ENCODE results near the gene CAPN7.

The CAPN7 gene

DNA sequence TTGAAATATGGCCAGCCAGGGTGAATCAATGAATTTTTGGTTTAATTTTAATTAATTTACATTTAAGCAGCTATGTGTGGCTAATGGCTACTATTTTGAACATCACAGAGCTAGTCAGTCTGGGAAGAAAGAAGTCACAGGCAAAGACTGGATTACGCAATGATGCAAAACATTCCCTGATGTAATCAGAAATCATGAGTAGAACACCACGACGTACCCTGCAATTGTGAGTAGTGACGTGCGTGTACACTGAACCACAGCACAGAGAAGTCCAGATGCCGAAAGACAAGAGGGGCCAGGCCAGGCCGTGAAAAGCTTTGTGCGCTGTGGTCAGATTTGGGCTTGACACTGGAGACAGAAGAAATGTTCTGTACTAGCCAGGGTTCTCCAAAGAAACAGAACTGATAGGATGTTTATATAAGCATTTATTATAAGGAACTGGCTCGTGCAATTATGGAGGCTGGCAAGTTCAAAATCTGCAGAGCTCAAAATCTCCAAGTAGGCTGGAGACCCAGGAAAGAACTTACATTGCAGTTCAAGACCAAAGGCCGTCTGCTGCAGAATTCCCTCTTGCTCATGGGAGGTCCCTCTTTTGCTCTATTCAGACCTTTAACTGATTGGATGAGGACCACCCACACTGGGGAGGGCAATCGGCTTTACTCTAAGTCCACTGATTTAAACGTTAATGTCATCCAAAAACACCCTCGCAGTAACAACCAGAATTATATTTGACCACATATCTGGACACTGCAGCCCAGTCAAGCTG, 81.7 kb downstream of the CAPN7 start:
- Histone ChIP-seq H3K4me1 (ENCODE audit: control insufficient read depth, insufficient read depth, low read length) (peaks cover 8% of the 10 kb centered on the region), H3K9ac (ENCODE audit: low read length in 2 of 2) (peak overlapping the region in 1 of 2 donors; percentile 42), H3K4me3 (ENCODE audit: low read length in 2 of 2) (no peak overlapping the region), H3K9me3 (ENCODE audit: control insufficient read depth in 2 of 2, low read length in 2 of 2) (no peaks in the 10 kb centered on the region), H3K27me3 (ENCODE audit: control insufficient read depth in 1 of 2, insufficient read depth in 2 of 2, low read length in 2 of 2) (no peaks in the 10 kb centered on the region), H3K36me3 (ENCODE audit: control insufficient read depth in 2 of 2, insufficient read depth in 2 of 2, low read length in 2 of 2) (no peaks in the 10 kb centered on the region), H3K27ac (ENCODE audit: low read length) (peak overlapping the region; percentile 3)

DNA sequence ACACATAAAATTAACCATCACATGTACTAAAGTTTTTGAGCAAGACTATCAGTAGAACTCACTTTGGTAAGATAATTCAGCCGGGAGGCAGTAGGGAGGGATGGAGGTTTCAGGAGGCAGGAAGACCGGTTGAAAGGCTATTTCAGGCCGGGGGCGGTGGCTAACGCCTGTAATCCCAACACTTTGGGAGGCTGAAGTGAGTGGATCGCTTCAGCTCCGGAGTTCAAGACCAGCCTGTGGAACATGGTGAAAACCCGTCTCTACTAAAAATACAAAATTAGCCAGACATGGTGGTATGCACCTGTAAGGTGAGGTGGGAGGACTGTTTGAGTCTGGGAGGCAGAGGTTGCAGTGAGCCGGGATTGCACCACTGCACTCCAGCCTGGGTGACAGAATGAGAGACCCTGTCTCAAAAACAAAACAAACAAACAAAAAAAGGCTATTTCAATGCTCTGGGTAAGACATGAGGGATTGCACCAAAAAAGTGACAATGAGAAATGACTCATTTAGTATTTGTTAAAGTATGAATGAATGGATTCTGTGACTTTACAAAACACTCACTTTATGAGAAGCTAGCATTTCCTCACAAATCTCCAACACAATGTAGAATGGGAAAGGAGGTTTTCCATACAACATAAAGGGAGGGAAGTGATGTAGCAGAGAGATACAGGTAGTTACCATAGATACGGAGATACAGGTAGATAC, 82.4 kb downstream of the CAPN7 start:
- no peaks in the 10 kb centered on the region for H3K36me3 ChIP-seq (ENCODE audit: control insufficient read depth in 2 of 2, insufficient read depth in 2 of 2, low read length in 2 of 2)
- peaks cover 12% of the 10 kb centered on the region for H3K4me1 ChIP-seq (ENCODE audit: control insufficient read depth, insufficient read depth, low read length)
- H3K27ac ChIP-seq (ENCODE audit: low read length) = no peak overlapping the region

DNA sequence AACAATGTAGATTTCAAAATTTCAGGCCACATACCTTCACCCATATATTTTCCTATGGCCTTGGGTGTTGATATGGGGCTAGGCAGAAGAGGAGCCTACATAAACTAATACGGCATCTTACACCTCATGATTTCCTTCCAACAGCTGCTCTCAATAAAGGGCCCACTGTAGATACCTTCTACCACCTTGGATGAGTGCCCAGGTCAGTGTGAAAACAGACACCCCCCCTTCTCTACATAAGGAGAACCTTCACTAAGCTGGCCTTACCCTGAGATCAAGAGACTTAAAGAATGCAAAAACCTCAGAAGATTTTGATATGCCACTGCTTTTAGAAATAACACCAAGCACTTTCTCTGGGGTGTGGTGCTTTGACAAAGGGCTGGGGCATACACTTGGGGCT, 83.6 kb downstream of the CAPN7 start:
- no peaks in the 10 kb centered on the region for H3K36me3 ChIP-seq (ENCODE audit: control insufficient read depth in 2 of 2, insufficient read depth in 2 of 2, low read length in 2 of 2)
- no peak overlapping the region for H3K27ac ChIP-seq (ENCODE audit: low read length)

More for the DNA sequence above, 82.4 kb downstream of the CAPN7 start:
- no peak overlapping the region for H3K4me3 ChIP-seq (ENCODE audit: low read length in 2 of 2)
- H3K9ac ChIP-seq (ENCODE audit: low read length in 2 of 2) = no peak overlapping the region
- H3K27me3 ChIP-seq (ENCODE audit: control insufficient read depth in 1 of 2, insufficient read depth in 2 of 2, low read length in 2 of 2) = no peaks in the 10 kb centered on the region
- H3K9me3 ChIP-seq (ENCODE audit: control insufficient read depth in 2 of 2, low read length in 2 of 2) = no peaks in the 10 kb centered on the region

DNA sequence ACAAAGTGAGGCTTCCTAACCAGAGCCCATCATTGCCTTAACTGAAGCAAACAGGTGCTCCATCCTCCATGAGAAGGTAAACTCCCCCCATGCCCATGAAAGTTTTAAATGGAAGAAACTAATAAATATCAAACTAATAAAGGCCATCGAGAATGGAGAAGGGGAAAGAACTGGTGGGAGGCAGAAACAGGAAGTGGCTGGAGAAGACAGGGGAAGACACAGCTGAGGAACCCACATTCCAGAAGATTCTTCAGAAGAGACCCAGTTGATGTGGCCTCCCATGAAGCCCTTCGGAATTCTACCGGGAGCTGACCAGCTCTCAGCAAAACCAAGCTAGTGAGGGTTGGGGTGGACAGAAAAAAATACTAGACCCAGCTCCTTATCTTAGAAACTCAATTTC, 84.7 kb downstream of the CAPN7 start:
- no peak overlapping the region for H3K9ac ChIP-seq (ENCODE audit: low read length in 2 of 2)
- no peaks in the 10 kb centered on the region for H3K9me3 ChIP-seq (ENCODE audit: control insufficient read depth in 2 of 2, low read length in 2 of 2)
- H3K27me3 ChIP-seq (ENCODE audit: control insufficient read depth in 1 of 2, insufficient read depth in 2 of 2, low read length in 2 of 2) = no peaks in the 10 kb centered on the region
- H3K27ac ChIP-seq (ENCODE audit: low read length) = no peak overlapping the region
- peaks cover 20% of the 10 kb centered on the region for H3K4me1 ChIP-seq (ENCODE audit: control insufficient read depth, insufficient read depth, low read length)
- no peaks in the 10 kb centered on the region for H3K36me3 ChIP-seq (ENCODE audit: control insufficient read depth in 2 of 2, insufficient read depth in 2 of 2, low read length in 2 of 2)
- H3K4me3 ChIP-seq (ENCODE audit: low read length in 2 of 2) = no peak overlapping the region

More for the DNA sequence above, 83.6 kb downstream of the CAPN7 start:
- no peaks in the 10 kb centered on the region for H3K9me3 ChIP-seq (ENCODE audit: control insufficient read depth in 2 of 2, low read length in 2 of 2)
- no peaks in the 10 kb centered on the region for H3K27me3 ChIP-seq (ENCODE audit: control insufficient read depth in 1 of 2, insufficient read depth in 2 of 2, low read length in 2 of 2)
- peaks cover 12% of the 10 kb centered on the region for H3K4me1 ChIP-seq (ENCODE audit: control insufficient read depth, insufficient read depth, low read length)
- no peak overlapping the region for H3K4me3 ChIP-seq (ENCODE audit: low read length in 2 of 2)
- H3K9ac ChIP-seq (ENCODE audit: low read length in 2 of 2) = no peak overlapping the region

DNA sequence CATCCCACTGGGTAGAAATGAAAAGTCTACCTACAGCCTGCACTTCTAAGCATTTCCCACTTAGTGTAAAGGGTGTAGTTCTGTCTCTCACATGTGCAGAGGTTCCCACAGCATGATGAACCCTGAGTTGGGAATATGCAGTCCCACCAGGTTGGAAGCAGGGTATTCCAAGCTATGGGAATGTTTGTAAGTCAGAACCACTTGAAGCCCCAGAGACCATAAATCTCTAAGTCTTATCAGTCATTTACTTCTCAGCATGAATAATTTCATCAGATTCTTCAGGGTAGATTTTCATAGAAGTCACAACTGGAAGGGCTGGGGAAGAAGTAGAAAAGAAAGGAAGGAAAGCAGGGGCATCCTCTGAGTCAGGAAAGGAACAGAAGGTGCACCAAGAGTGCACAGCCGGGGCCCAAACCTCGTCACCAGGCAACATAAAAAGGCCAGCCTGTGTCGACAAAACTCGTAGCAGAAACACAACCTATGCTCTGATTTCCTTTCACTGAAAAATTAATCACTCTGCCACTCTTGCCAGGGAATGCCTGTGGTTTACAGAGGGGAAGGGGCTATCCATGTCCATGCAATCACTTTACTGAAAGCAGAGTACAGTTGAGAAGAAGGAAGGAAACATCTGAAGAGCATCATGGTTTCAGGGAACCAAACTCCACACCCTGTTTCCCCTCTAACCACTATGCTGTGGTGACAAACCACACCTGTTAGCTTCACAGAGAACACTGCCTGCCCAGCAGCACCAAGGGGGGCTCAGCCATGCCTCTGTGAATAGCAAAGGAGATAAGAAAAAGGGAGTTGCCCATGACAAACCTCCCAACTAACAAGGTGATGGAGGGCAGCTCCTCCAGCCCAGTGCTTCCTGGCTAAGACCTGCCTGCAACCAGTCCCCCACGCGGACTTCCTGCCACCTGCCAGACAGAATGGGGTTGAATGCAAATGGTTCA, 85.8 kb downstream of the CAPN7 start:
- H3K27ac ChIP-seq (ENCODE audit: low read length) = peak overlapping the region; percentile 49
- H3K36me3 ChIP-seq (ENCODE audit: control insufficient read depth in 2 of 2, insufficient read depth in 2 of 2, low read length in 2 of 2) = no peaks in the 10 kb centered on the region
- H3K27me3 ChIP-seq (ENCODE audit: control insufficient read depth in 1 of 2, insufficient read depth in 2 of 2, low read length in 2 of 2) = no peaks in the 10 kb centered on the region
- H3K4me3 ChIP-seq (ENCODE audit: low read length in 2 of 2) = no peak overlapping the region
- H3K4me1 ChIP-seq (ENCODE audit: control insufficient read depth, insufficient read depth, low read length) = peaks cover 20% of the 10 kb centered on the region
- no peak overlapping the region for H3K9ac ChIP-seq (ENCODE audit: low read length in 2 of 2)
- no peaks in the 10 kb centered on the region for H3K9me3 ChIP-seq (ENCODE audit: control insufficient read depth in 2 of 2, low read length in 2 of 2)

DNA sequence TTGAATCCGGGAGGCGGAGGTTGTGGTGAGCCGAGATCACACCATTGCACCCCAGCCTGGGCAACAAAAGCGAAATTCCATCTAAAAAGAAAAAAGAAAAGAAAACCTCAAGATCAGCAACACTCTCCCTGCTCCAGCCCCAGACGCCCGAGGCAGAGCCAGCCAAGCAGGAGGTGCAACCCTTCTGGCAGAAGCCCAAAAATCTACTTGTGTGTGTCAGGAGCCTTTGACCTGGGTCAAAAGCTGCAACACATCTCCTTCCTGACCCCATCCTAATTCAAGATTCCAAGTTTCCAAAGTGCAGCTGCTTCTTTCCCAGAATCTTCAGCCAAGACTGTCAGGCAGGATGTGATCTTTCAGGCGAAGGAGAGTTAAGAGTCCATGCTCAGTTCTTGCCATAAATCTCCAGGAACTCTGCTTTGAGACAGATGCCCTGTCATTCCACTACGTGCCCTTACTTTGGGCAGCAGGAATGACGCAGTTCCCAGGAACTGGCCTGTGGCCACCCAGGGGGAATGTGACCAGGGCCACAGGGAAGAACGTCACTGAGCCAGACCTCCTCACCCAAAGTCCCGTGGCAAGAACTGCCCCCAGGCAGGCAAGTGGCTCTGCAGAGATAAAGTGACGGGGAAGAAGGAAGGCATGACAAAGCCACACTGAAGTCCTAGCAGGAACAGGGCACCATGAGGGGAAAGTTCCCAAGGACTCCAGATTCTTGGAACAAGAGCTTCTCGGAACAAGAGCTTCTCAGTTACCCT, 86.9 kb downstream of the CAPN7 start:
- no peak overlapping the region for H3K9ac ChIP-seq (ENCODE audit: low read length in 2 of 2)
- no peaks in the 10 kb centered on the region for H3K36me3 ChIP-seq (ENCODE audit: control insufficient read depth in 2 of 2, insufficient read depth in 2 of 2, low read length in 2 of 2)
- H3K4me1 ChIP-seq (ENCODE audit: control insufficient read depth, insufficient read depth, low read length) = peaks cover 19% of the 10 kb centered on the region
- H3K9me3 ChIP-seq (ENCODE audit: control insufficient read depth in 2 of 2, low read length in 2 of 2) = no peaks in the 10 kb centered on the region
- H3K4me3 ChIP-seq (ENCODE audit: low read length in 2 of 2) = no peak overlapping the region
- H3K27ac ChIP-seq (ENCODE audit: low read length) = peak overlapping the region; percentile 49
- no peaks in the 10 kb centered on the region for H3K27me3 ChIP-seq (ENCODE audit: control insufficient read depth in 1 of 2, insufficient read depth in 2 of 2, low read length in 2 of 2)

DNA sequence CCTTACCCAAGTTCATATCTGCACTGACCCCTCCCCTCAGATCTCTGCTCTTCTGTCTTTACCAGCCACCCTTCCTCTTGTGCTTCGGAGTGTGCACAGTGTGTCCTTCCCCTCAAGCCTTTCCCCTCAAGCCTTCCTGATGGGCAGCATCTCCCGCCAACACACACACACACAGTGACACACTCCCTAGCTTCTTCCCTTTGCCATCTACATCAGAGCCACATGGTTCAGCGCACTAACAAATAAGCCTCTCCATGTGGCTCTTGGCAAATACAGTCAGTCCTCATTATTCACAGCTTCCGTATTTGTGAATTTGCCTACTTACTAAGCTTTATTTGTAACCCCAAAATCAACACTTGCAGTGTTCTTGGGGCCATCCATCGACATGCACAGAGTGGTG, 88.9 kb downstream of the CAPN7 start:
- Histone ChIP-seq H3K9ac (ENCODE audit: low read length in 2 of 2) (no peak overlapping the region), H3K27me3 (ENCODE audit: control insufficient read depth in 1 of 2, insufficient read depth in 2 of 2, low read length in 2 of 2) (no peaks in the 10 kb centered on the region), H3K4me1 (ENCODE audit: control insufficient read depth, insufficient read depth, low read length) (peaks cover 19% of the 10 kb centered on the region), H3K27ac (ENCODE audit: low read length) (peak overlapping the region; percentile 58), H3K36me3 (ENCODE audit: control insufficient read depth in 2 of 2, insufficient read depth in 2 of 2, low read length in 2 of 2) (no peaks in the 10 kb centered on the region), H3K9me3 (ENCODE audit: control insufficient read depth in 2 of 2, low read length in 2 of 2) (no peaks in the 10 kb centered on the region), H3K4me3 (ENCODE audit: low read length in 2 of 2) (no peak overlapping the region)

DNA sequence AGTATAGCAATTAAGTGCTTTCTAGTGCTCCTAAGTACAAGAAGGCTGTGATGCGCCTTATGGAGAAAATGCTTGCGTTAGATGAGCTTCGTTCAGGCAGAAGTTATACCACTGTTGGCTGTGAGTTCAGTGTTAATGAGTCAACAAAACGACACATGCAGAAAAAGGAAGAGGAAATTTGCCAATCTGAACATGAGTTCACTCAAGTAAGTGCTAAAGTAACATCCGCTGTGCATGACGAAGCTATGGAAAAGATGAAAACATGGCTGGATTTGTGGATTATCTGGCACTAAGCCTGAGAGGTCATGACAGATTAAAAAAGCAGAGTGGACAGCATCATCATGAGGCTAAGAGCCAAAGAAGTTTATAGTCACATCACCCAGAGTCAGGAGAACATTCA, 89.5 kb downstream of the CAPN7 start:
- H3K4me1 ChIP-seq (ENCODE audit: control insufficient read depth, insufficient read depth, low read length) = peaks cover 20% of the 10 kb centered on the region
- H3K27ac ChIP-seq (ENCODE audit: low read length) = peak overlapping the region; percentile 58
- no peak overlapping the region for H3K4me3 ChIP-seq (ENCODE audit: low read length in 2 of 2)
- H3K27me3 ChIP-seq (ENCODE audit: control insufficient read depth in 1 of 2, insufficient read depth in 2 of 2, low read length in 2 of 2) = no peaks in the 10 kb centered on the region
- no peaks in the 10 kb centered on the region for H3K36me3 ChIP-seq (ENCODE audit: control insufficient read depth in 2 of 2, insufficient read depth in 2 of 2, low read length in 2 of 2)
- no peak overlapping the region for H3K9ac ChIP-seq (ENCODE audit: low read length in 2 of 2)
- H3K9me3 ChIP-seq (ENCODE audit: control insufficient read depth in 2 of 2, low read length in 2 of 2) = no peaks in the 10 kb centered on the region

DNA sequence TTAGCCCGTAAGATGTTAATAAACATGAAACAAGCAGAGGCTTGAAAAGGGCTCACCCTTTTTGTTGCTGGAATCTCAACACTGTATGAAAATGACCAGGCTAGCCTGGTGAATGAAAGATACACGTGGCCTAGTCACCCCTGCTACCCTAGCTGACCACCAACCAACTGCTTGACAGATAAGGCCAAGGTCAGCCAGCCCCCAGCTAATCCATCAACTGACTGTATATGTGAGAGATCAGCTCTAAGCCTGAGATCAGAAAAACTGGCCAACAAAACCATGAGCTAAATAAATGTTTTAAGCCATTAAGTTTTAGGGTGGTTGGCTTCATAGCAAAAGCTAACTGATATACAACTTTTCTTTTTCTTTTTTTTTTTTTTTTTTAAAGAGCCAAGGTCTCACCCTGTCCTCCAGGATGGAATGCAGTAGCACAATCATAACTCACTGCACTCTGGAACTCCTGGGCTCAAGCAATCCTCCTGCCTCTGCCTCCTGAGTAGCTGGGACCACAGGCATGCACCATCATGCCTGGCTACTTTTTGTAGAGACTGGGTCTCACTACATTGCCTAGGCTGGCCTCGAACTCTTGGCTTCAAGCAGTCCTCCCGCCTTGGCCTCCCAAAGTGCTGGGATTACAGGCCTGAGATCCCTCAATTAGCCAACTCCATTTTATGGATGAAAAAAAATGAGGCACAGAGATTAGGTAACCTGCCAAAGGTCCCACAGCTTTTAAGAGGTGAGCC, 91.7 kb downstream of the CAPN7 start:
- H3K27me3 ChIP-seq (ENCODE audit: control insufficient read depth in 1 of 2, insufficient read depth in 2 of 2, low read length in 2 of 2) = no peaks in the 10 kb centered on the region
- peaks cover 20% of the 10 kb centered on the region for H3K4me1 ChIP-seq (ENCODE audit: control insufficient read depth, insufficient read depth, low read length)
- no peak overlapping the region for H3K27ac ChIP-seq (ENCODE audit: low read length)
- no peak overlapping the region for H3K9ac ChIP-seq (ENCODE audit: low read length in 2 of 2)
- no peaks in the 10 kb centered on the region for H3K36me3 ChIP-seq (ENCODE audit: control insufficient read depth in 2 of 2, insufficient read depth in 2 of 2, low read length in 2 of 2)
- H3K9me3 ChIP-seq (ENCODE audit: control insufficient read depth in 2 of 2, low read length in 2 of 2) = no peaks in the 10 kb centered on the region
- H3K4me3 ChIP-seq (ENCODE audit: low read length in 2 of 2) = no peak overlapping the region

Measured in stomach smooth muscle (tissue), 2 donors.